ENCODE results near the gene BAIAP2L1. TPM values are rescaled to one million over a fixed set of nuclear protein-coding genes. Genes with fewer than 3 reads are reported as not detected.

BAIAP2L1 gene
- polyA plus RNA-seq, 12 donors, result 5.3 to 22.3 (median 8.9) TPM; not detected in 1

GRCh38 chr7:98360221-98361130, 40.4 kb downstream of the BAIAP2L1 start:
- no peak for DNase-seq

GRCh38 chr7:98359395-98359794, 41.5 kb downstream of the BAIAP2L1 start:
- no peak for DNase-seq

- DNase-seq, result no peak
Observed at GRCh38 chr7:98358706-98359105, 42.2 kb downstream of the BAIAP2L1 start.

GRCh38 chr7:98357751-98358161, 43.1 kb downstream of the BAIAP2L1 start:
- no peak for DNase-seq

GRCh38 chr7:98355250-98355538, 45.7 kb downstream of the BAIAP2L1 start:
- DNase-seq, result no peak

- DNase-seq, result no peak
Observed at GRCh38 chr7:98354511-98355249, 46.2 kb downstream of the BAIAP2L1 start.

- no peak for DNase-seq
Observed at GRCh38 chr7:98354052-98354451, 46.8 kb downstream of the BAIAP2L1 start.

- no peak for DNase-seq
Observed at GRCh38 chr7:98352621-98353020, 48.3 kb downstream of the BAIAP2L1 start.

GRCh38 chr7:98351136-98351535, 49.8 kb downstream of the BAIAP2L1 start:
- no peak for DNase-seq

GRCh38 chr7:98348726-98349474, 52.0 kb downstream of the BAIAP2L1 start:
- DNase-seq, result no peak

GRCh38 chr7:98346515-98347069, 54.3 kb downstream of the BAIAP2L1 start:
- DNase-seq, result no peak

GRCh38 chr7:98341106-98341505, 59.8 kb downstream of the BAIAP2L1 start:
- no peak for DNase-seq

GRCh38 chr7:98339043-98339442, 61.8 kb downstream of the BAIAP2L1 start:
- no peak for DNase-seq

- no peak for DNase-seq
Observed at GRCh38 chr7:98338441-98338840, 62.4 kb downstream of the BAIAP2L1 start.

GRCh38 chr7:98335411-98335977, 65.4 kb downstream of the BAIAP2L1 start:
- DNase-seq, result no peak

- no peak for DNase-seq
Observed at GRCh38 chr7:98334081-98334480, 66.8 kb downstream of the BAIAP2L1 start.

GRCh38 chr7:98330926-98331529, 69.9 kb downstream of the BAIAP2L1 start:
- no peak for DNase-seq

- DNase-seq, result no peak
Observed at GRCh38 chr7:98329791-98330373, 71.0 kb downstream of the BAIAP2L1 start.

- no peak for DNase-seq
Observed at GRCh38 chr7:98329100-98329790, 71.6 kb downstream of the BAIAP2L1 start.

GRCh38 chr7:98324782-98325181, 76.1 kb downstream of the BAIAP2L1 start:
- DNase-seq, result no peak
